HG02610 (cell line): ENCODE data around the gene TYK2.
A peak's percentile ranks its signal among the peaks of the same experiment; 100 is the strongest.

Source experiments
- ATAC-seq: cut with Tn5 transposase; IDR thresholded peaks from one replicate; pipeline ENCODE4 v1.9.1; 2021; ENCODE audit warnings: mild to moderate bottlenecking, moderate library complexity; ENCODE audit not compliant: unreplicated experiment

TYK2 gene

DNA sequence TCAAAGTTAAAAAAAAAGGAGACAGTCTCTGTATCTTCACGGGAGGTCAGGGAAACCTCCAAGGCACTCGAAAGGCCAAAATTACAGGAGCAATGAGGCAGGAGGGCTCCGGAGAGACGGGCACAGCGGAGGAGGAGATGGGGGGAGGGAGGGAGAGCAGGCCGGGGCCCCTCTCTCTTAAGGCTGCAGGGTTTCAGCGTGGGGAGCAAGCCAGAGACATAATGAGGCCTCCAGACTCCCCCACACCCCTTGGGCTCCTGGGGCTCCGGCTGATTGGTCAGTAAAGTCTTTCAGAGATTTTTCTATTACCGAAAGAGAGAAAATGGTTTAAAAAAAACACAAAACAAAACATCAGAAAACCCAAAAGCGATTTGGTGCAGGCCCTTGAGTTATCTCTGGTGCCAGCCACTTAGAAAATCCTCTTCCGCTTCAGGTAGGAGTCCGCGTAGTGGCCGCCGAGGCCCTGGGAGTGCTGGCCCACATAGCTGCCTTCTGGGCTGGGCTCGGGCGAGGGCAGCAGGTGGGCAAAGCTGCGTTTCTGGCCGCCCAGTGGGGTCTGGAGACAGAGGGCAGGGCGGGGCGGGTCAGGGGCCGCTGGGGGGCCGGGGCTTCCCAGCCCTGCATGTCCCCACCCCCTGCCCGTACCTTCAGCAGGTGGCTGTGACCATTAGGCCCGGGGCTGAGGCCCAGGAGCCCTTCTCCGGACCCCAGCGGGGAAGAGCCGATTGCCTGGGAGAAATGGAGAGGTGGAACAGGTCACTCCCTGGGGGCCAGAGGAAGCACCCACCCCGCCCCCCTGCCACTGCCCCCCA, 63.1 kb downstream of the TYK2 start:
- ATAC-seq: no peak

DNA sequence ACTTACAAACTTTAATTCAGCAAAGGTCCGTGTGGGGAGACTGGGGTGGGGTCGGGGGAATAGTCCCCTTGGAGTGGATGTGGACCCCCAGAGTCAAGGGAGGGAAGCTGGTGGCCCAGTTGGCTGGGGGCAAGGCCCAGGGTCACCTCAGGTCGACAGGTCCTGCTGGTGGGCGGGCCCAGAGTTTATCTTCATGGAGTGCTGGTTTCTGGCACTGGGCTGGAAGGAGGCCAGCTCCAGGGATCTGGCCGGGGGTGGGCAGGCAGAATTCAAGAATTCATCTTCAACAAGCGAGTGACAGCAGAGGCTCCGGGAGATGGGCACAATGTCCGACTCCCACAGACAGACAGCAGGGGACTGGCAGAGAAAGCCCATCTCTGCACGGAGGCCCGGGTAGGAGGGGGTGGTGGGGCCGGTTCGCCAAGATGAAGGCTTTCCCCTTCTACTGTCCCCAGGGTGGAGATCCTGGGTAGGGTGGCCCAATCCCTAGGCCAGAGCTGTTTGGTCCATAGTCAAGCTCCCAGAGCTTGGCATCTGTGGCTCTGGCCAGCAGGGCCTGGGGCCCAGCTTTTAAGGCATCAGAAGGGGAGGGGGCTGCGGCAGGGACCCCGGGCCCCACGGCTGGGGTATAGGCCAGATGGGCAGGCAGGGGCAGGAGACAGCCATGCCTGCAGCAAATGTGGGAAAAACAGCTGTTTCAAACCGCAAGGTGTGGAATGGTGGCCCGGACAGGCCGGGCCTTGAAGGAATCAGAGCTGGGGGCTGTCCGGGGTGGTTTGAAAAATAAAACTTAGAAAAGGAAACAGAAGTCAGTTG, 63.9 kb downstream of the TYK2 start:
- ATAC-seq: no peak

GRCh38 chr19:10315335-10316214, 64.8 kb downstream of the TYK2 start, which contains the start of gene FDX2:
Gene FDX2, minus strand, starts transcription at chr19:10316015. Its CDS starts 19 bp downstream, at chr19:10315996.
- peak; percentile 59 for ATAC-seq

DNA sequence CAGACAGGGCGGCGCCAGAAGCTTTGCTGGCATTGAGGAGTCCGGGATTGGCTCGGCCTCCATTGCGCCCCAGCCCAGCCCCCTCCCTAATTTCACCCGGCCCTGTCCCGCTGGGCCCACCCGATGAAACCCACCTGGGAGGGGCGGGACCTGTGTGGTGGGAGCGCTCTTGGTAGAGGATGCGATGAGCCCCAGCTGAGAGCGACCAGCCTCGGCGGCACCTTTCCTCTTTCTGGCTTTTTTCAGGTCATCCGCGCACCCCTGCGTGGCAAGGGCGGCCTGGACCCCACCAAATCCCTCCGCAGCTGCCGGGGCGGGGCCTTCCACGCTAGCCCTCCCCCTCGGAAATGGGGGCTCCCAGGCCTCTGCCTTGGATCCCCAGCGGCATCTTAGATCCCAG, 70.9 kb downstream of the TYK2 start, which contains the start of gene ZGLP1:
Gene ZGLP1, minus strand, starts transcription at position 393 of the 400 bp plus-strand sequence.
- no peak for ATAC-seq

- no peak for ATAC-seq
Measured at GRCh38 chr19:10306327-10306726, 74.0 kb downstream of the TYK2 start.

- ATAC-seq: no peak
Measured at GRCh38 chr19:10305139-10305806, 75.1 kb downstream of the TYK2 start.
